ENCODE data around the gene SNRNP70.
"Not testable (repeated sequence)": the region's sequence is repeated elsewhere in the genome, so short reads cannot be mapped to it uniquely, and the experiment has no call there.

SNRNP70 gene

GRCh38 chr19:49120868-49121267, 35.6 kb downstream of the SNRNP70 start:
- no peak for DNase-seq (ENCODE audit: low spot score)

GRCh38 chr19:49121841-49122240, 36.6 kb downstream of the SNRNP70 start:
- DNase-seq (ENCODE audit: low spot score), result not testable (repeated sequence)

- DNase-seq (ENCODE audit: low spot score), result not testable (repeated sequence)
Measured at GRCh38 chr19:49123285-49123684, 38.0 kb downstream of the SNRNP70 start.

- DNase-seq (ENCODE audit: low spot score), result no peak
Measured at GRCh38 chr19:49125025-49125731, 39.9 kb downstream of the SNRNP70 start.

- no peak for DNase-seq (ENCODE audit: low spot score)
Measured at GRCh38 chr19:49126575-49126974, 41.3 kb downstream of the SNRNP70 start.

- not testable (repeated sequence) for DNase-seq (ENCODE audit: low spot score)
Measured at GRCh38 chr19:49127225-49127624, 42.0 kb downstream of the SNRNP70 start.

GRCh38 chr19:49127674-49128544, 42.7 kb downstream of the SNRNP70 start:
- peak; percentile 99 for DNase-seq (ENCODE audit: low spot score)

GRCh38 chr19:49128545-49129237, 43.4 kb downstream of the SNRNP70 start:
- no peak for DNase-seq (ENCODE audit: low spot score)

GRCh38 chr19:49129238-49129583, 44.0 kb downstream of the SNRNP70 start:
- no peak for DNase-seq (ENCODE audit: low spot score)

GRCh38 chr19:49130325-49130724, 45.1 kb downstream of the SNRNP70 start:
- no peak for DNase-seq (ENCODE audit: low spot score)

- DNase-seq (ENCODE audit: low spot score), result no peak
Measured at GRCh38 chr19:49132974-49133609, 47.8 kb downstream of the SNRNP70 start.

- DNase-seq (ENCODE audit: low spot score), result no peak
Measured at GRCh38 chr19:49133621-49134454, 48.6 kb downstream of the SNRNP70 start.

GRCh38 chr19:49135686-49136085, 50.4 kb downstream of the SNRNP70 start:
- no peak for DNase-seq (ENCODE audit: low spot score)

- no peak for DNase-seq (ENCODE audit: low spot score)
Measured at GRCh38 chr19:49136771-49137171, 51.5 kb downstream of the SNRNP70 start.

- no peak for DNase-seq (ENCODE audit: low spot score)
Measured at GRCh38 chr19:49140951-49141350, 55.7 kb downstream of the SNRNP70 start.

GRCh38 chr19:49141352-49141751, 56.1 kb downstream of the SNRNP70 start:
- no peak for DNase-seq (ENCODE audit: low spot score)

- DNase-seq (ENCODE audit: low spot score), result peak; percentile 96
Measured at GRCh38 chr19:49142866-49143335, 57.6 kb downstream of the SNRNP70 start.

GRCh38 chr19:49145573-49146407, 60.5 kb downstream of the SNRNP70 start:
- peak; percentile 77 for DNase-seq (ENCODE audit: low spot score)

- DNase-seq (ENCODE audit: low spot score), result peak; percentile 39
Measured at GRCh38 chr19:49146408-49146770, 61.1 kb downstream of the SNRNP70 start.

GRCh38 chr19:49148044-49148682, 62.9 kb downstream of the SNRNP70 start:
- no peak for DNase-seq (ENCODE audit: low spot score)
